LNCaP clone FGC (cell line): ENCODE results near the gene KRTAP12-2.
"Not testable (repeated sequence)": the region's sequence is repeated elsewhere in the genome, so short reads cannot be mapped to it uniquely, and the experiment has no call there.

ENCODE experiments used
- DNase-seq: peaks from one replicate; pipeline ENCODE4 v3.0.0-alpha.2; 2011; ENCODE audit warnings: low read depth
- H3K4me3 ChIP-seq: 2 replicates; pipeline ENCODE4 v1.5.1; 2011; ENCODE audit warnings: mild to moderate bottlenecking, low read depth, low read length, control low read depth
- CTCF ChIP-seq: IDR thresholded peaks from 2 replicates; pipeline ENCODE4 v1.5.1; 2012; ENCODE audit warnings: mild to moderate bottlenecking; ENCODE audit not compliant: control insufficient read depth, insufficient read depth; ENCODE audit errors: extremely low read depth

The KRTAP12-2 gene

GRCh38 chr21:44686000-44686781 lies 19.5 kb upstream of the KRTAP12-2 start:
- no peak for DNase-seq
- no peak overlapping the region for H3K4me3 ChIP-seq
- TF ChIP-seq CTCF, result no peak

- not testable (repeated sequence) for H3K4me3 ChIP-seq, DNase-seq
Measured at GRCh38 chr21:44685050-44685449, 18.3 kb upstream of the KRTAP12-2 start.

GRCh38 chr21:44684483-44684882 lies 17.8 kb upstream of the KRTAP12-2 start:
- no peak for DNase-seq
- TF ChIP-seq CTCF, result no peak
- no peak overlapping the region for H3K4me3 ChIP-seq

GRCh38 chr21:44684077-44684476 lies 17.4 kb upstream of the KRTAP12-2 start:
- no peak for DNase-seq
- H3K4me3 ChIP-seq, result no peak overlapping the region
- no peak for TF ChIP-seq CTCF

GRCh38 chr21:44682580-44683151 lies 15.9 kb upstream of the KRTAP12-2 start:
- no peak for DNase-seq
- no peak overlapping the region for H3K4me3 ChIP-seq
- TF ChIP-seq CTCF, result no peak

GRCh38 chr21:44681861-44682579 lies 15.3 kb upstream of the KRTAP12-2 start, which contains the start of gene KRTAP12-1:
Gene KRTAP12-1 (minus strand): TSS chr21:44682163. CDS start chr21:44682123, 40 bp downstream.
- TF ChIP-seq CTCF, result no peak
- no peak within 1 kb of the TSS for H3K4me3 ChIP-seq
- no peak for DNase-seq

GRCh38 chr21:44681152-44681551 lies 14.4 kb upstream of the KRTAP12-2 start:
- no peak for TF ChIP-seq CTCF
- H3K4me3 ChIP-seq, result no peak overlapping the region
- DNase-seq, result no peak
